GM13976 (cell line): Measurements from ENCODE around the gene TMEM87A.

ENCODE experiments used
- DNase-seq: peaks from one replicate; pipeline ENCODE4 v3.0.0; 2012; ENCODE audit warnings: low spot score
- CTCF ChIP-seq: IDR thresholded peaks from 2 replicates; pipeline ENCODE4 v1.5.1; 2012; ENCODE audit warnings: borderline replicate concordance, mild to moderate bottlenecking; ENCODE audit not compliant: insufficient read depth; ENCODE audit errors: extremely low read depth, missing control alignments, control extremely low read depth
- in situ Hi-C: fragments of 300-500 bp; cut with MboI; formaldehyde crosslinking; loops from one replicate; pipeline ENCODE4 v1.12.0; 2022; ENCODE audit warnings: low sequenced_read_pairs, mixed read lengths, inconsistent platforms; ENCODE audit not compliant: unreplicated experiment

The TMEM87A gene

GRCh38 chr15:42199126-42199525, 74.1 kb downstream of the TMEM87A start:
- in situ Hi-C loops, result no loop called here
- TF ChIP-seq CTCF, result no peak
- DNase-seq, result no peak

- DNase-seq, result no peak
- in situ Hi-C loops, result no loop called here
- TF ChIP-seq CTCF, result no peak
Observed at GRCh38 chr15:42198516-42198915, 74.7 kb downstream of the TMEM87A start.

GRCh38 chr15:42194513-42194912, 78.7 kb downstream of the TMEM87A start:
- in situ Hi-C loops, result no loop called here
- DNase-seq, result no peak
- no peak for TF ChIP-seq CTCF

GRCh38 chr15:42193383-42193782, 79.8 kb downstream of the TMEM87A start:
- in situ Hi-C loops, result no loop called here
- TF ChIP-seq CTCF, result no peak
- DNase-seq, result no peak

- no peak for TF ChIP-seq CTCF
- DNase-seq, result no peak
- in situ Hi-C loops, result no loop called here
Observed at GRCh38 chr15:42191610-42192346, 81.5 kb downstream of the TMEM87A start.

GRCh38 chr15:42190370-42190769, 82.9 kb downstream of the TMEM87A start:
- no peak for TF ChIP-seq CTCF
- in situ Hi-C loops, result no loop called here

GRCh38 chr15:42185801-42186200, 87.4 kb downstream of the TMEM87A start:
- in situ Hi-C loops, result no loop called here
- no peak for TF ChIP-seq CTCF

More at GRCh38 chr15:42190370-42190769, 82.9 kb downstream of the TMEM87A start:
- no peak for DNase-seq

More at GRCh38 chr15:42185801-42186200, 87.4 kb downstream of the TMEM87A start:
- DNase-seq, result no peak
